Limb (tissue), 2 donors: ENCODE results near the gene DRAM2.
"Not testable (repeated sequence)": the region's sequence is repeated elsewhere in the genome, so short reads cannot be mapped to it uniquely, and the experiment has no call there.

Experiments
- DNase-seq, 2 donors: peaks; one replicate each; pipeline ENCODE4 v3.0.0-alpha.2; 2016; ENCODE audit errors: extremely low spot score in 2 of 2

The DRAM2 gene

GRCh38 chr1:111142356-111142975, 2.6 kb upstream of the DRAM2 start:
- DNase-seq = no peak

GRCh38 chr1:111141245-111142220, 1.6 kb upstream of the DRAM2 start:
- no peak for DNase-seq

- DNase-seq = no peak
These were observed 731 bp upstream of the DRAM2 start for GRCh38 chr1:111140680-111140967.

GRCh38 chr1:111139324-111139955, 453 bp downstream of the DRAM2 start:
- DNase-seq = peak in 1 of 2 donors; percentile 38

- DNase-seq = no peak
These were observed 6.0 kb downstream of the DRAM2 start for GRCh38 chr1:111133866-111134265.

GRCh38 chr1:111131693-111132092, 8.2 kb downstream of the DRAM2 start:
- DNase-seq = no peak

GRCh38 chr1:111129376-111129775, 10.5 kb downstream of the DRAM2 start:
- no peak for DNase-seq

- no peak for DNase-seq
These were observed 11.8 kb downstream of the DRAM2 start for GRCh38 chr1:111127923-111128643.

- no peak for DNase-seq
These were observed 13.5 kb downstream of the DRAM2 start for GRCh38 chr1:111126354-111126753.

GRCh38 chr1:111116496-111116895, 23.4 kb downstream of the DRAM2 start:
- DNase-seq = no peak

- no peak for DNase-seq
These were observed 29.5 kb downstream of the DRAM2 start for GRCh38 chr1:111110197-111110899.

- DNase-seq = no peak
These were observed 34.9 kb downstream of the DRAM2 start for GRCh38 chr1:111104981-111105380.

GRCh38 chr1:111101854-111102642, 37.8 kb downstream of the DRAM2 start:
- no peak for DNase-seq

- DNase-seq = no peak
These were observed 40.6 kb downstream of the DRAM2 start for GRCh38 chr1:111099289-111099688.

GRCh38 chr1:111097356-111098099, 42.4 kb downstream of the DRAM2 start:
- no peak for DNase-seq

GRCh38 chr1:111095421-111095820, 44.5 kb downstream of the DRAM2 start:
- not testable (repeated sequence) for DNase-seq

GRCh38 chr1:111089638-111090037, 50.3 kb downstream of the DRAM2 start:
- no peak for DNase-seq

- no peak for DNase-seq
These were observed 54.2 kb downstream of the DRAM2 start for GRCh38 chr1:111085676-111086075.

- DNase-seq = no peak
These were observed 54.9 kb downstream of the DRAM2 start for GRCh38 chr1:111084999-111085398.
